Bronchial epithelial cell (primary cell): ENCODE data around the gene IFI27L2. TPM values are rescaled to one million over a fixed set of nuclear protein-coding genes. Genes with fewer than 3 reads are reported as not detected.

Experiments used
- DNase-seq: peaks from one replicate; pipeline ENCODE4 v3.0.0-alpha.2; 2010; ENCODE audit warnings: low read depth
- FAIRE-seq: peaks from 2 replicates; lab custom pipeline; 2011; peaks lifted over from hg19 to GRCh38; lab: Jason Lieb, UNC
- H3K27me3 ChIP-seq: 2 replicates; pipeline ENCODE4 v1.5.1; 2011; ENCODE audit warnings: low read length; ENCODE audit not compliant: control insufficient read depth, insufficient read depth
- H3K36me3 ChIP-seq: 2 replicates; pipeline ENCODE4 v1.5.1; 2011; ENCODE audit warnings: low read length; ENCODE audit not compliant: control insufficient read depth, insufficient read depth
- H3K4me3 ChIP-seq: 2 replicates; pipeline ENCODE4 v1.5.1; 2011; ENCODE audit warnings: mild to moderate bottlenecking, low read depth, low read length, control low read depth
- CTCF ChIP-seq: IDR thresholded peaks from 2 replicates; pipeline ENCODE4 v1.5.1; 2011; ENCODE audit warnings: mild to moderate bottlenecking, moderate library complexity, low read length, control low read depth, inconsistent platforms; ENCODE audit not compliant: insufficient read depth, severe bottlenecking
- total RNA-seq: library from RNA; depleted of rRNA; stranded (reverse); fragments of >200 nt; gene quantifications from 2 replicates; pipeline ENCODE4 v1.2.1, GENCODE V29; 2014

IFI27L2 gene
- total RNA-seq, 1 donor from 2014 or later, result 44.5 TPM

GRCh38 chr14:94122438-94122837 is 7.0 kb downstream of the IFI27L2 start:
- TF ChIP-seq CTCF, result no peak
- Histone ChIP-seq H3K4me3 (no peak overlapping the region), H3K36me3 (no peaks in the 10 kb centered on the region), H3K27me3 (no peaks in the 10 kb centered on the region)
- DNase-seq (no peak), FAIRE-seq (no peak)

- peaks cover 2% of the 10 kb centered on the region for H3K27me3 ChIP-seq
- no peaks in the 10 kb centered on the region for H3K36me3 ChIP-seq
- DNase-seq, result no peak
- no peak for FAIRE-seq
- TF ChIP-seq CTCF, result no peak
- H3K4me3 ChIP-seq, result no peak overlapping the region
These were observed 7.9 kb downstream of the IFI27L2 start for GRCh38 chr14:94121485-94121884.

DNA sequence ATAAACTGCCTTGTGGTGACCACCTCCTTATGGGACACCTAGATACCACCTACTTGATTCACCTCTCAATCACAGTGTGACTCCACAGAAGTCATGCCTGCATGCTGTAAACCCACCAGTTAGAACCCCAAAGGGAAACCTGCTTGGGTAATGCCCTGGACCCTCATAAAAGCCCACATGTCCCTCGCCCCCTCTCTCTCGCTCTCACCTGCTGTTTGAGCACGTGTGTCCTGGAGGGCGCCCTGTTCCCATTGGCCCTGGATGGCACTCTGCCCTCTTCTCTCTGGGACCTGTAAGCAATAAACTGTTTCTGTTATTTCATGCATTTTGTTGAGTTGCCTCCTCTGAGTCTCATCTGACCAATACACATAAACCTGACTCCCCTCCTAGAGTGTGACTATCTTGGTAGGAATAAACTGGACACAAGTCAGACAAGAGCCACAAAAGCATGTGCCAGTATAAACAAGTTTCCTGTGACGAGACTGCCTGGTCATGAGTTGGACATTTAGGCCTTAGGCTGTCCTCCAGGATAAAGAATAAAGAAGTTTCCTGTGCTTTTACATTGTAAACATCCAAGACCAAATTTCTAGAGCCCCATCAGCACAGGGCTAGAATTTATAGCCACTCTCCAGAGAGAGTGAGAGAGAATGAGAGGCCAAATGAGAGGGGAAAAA is 8.6 kb downstream of the IFI27L2 start:
- FAIRE-seq, result peak; percentile 93
- Histone ChIP-seq H3K27me3 (peaks cover 3% of the 10 kb centered on the region), H3K36me3 (no peaks in the 10 kb centered on the region), H3K4me3 (no peak overlapping the region)
- DNase-seq, result peak; percentile 53
- TF ChIP-seq CTCF, result no peak

GRCh38 chr14:94119071-94119470 is 10.3 kb downstream of the IFI27L2 start:
- no peak overlapping the region for H3K4me3 ChIP-seq
- DNase-seq (no peak), FAIRE-seq (no peak)
- H3K36me3 ChIP-seq, result no peaks in the 10 kb centered on the region
- H3K27me3 ChIP-seq, result peaks cover 3% of the 10 kb centered on the region
- TF ChIP-seq CTCF, result no peak

DNA sequence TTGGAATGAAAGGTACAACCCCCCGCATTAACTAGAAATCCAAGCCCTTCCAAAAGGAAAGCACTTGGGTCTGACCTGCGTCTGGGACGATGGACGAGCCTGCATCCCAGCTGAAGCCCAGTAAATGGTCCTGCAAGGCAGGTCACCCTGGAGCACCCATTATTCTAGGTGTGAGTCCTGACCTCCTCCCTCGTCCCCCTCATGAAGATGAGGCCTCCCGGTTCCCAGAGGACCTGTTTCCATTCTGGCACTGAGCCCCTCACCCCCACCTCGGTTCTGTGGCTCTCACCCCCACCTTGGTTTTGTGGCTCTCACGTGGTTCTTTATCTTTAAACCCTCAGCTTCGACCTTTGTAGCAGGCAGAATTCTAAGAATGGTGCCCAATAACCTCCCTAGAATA is 11.5 kb downstream of the IFI27L2 start:
- H3K36me3 ChIP-seq, result no peaks in the 10 kb centered on the region
- no peak for FAIRE-seq
- H3K27me3 ChIP-seq, result peaks cover 3% of the 10 kb centered on the region
- no peak for DNase-seq
- no peak for TF ChIP-seq CTCF
- no peak overlapping the region for H3K4me3 ChIP-seq

DNA sequence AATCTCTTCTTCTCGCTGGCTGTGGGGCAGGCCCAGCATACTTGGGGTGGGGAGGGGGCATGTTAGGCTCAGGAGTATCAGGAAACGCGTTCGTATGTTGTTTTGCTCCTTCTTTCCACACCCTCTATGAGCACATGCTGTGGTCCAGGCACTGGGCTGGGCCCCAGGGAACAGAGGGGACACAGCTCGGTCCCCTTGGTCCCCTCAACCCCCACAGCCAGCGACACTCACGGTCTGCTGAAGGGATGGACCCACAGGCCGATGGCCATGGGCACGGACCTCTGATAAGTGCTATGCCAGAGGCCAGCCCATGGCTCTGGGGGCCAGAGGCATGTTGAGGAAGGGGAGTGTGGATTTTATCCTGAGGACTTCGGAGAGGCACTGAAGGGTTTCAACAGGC is 12.7 kb downstream of the IFI27L2 start:
- no peak overlapping the region for H3K4me3 ChIP-seq
- H3K36me3 ChIP-seq, result no peaks in the 10 kb centered on the region
- FAIRE-seq (no peak), DNase-seq (no peak)
- TF ChIP-seq CTCF, result no peak
- H3K27me3 ChIP-seq, result peaks cover 3% of the 10 kb centered on the region
